HG02852 (cell line): ENCODE results near the gene PRDM16.

Source experiments
- ATAC-seq: cut with Tn5 transposase; IDR thresholded peaks from one replicate; pipeline ENCODE4 v1.9.1; 2021; ENCODE audit warnings: mild to moderate bottlenecking, moderate library complexity; ENCODE audit not compliant: unreplicated experiment

Gene PRDM16

DNA sequence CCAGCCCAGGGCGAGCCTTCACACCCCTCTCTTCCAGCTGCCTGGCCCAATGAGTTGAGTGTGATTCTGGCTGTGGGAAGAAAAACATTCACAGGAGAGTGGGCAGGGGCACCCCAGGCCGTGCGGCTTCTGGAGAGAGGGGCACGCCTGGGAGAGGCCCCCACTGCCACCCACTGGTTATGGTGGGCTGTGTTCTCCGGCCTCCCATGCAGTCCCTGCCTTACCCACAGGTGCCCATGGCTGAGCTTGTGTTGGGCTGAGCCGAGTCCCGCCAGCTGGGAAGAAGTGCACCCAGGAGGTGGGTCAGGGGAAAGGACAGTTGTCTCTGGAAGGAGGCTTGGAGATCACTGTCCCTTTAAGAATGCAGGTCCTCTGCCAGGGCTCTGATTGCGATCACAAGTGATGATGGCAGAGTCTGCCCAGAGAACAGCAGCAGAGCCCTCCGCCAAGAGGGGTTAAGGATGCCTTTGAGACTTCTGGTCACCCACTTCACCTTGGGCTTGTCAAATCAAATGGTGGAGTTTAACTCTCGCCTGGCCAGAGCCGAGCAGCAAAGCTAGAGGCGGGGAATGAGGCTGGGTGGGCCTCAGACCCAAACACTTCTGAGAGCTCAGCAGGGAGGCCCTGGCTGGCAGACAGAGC, 260.8 kb downstream of the PRDM16 start:
- no peak for ATAC-seq

DNA sequence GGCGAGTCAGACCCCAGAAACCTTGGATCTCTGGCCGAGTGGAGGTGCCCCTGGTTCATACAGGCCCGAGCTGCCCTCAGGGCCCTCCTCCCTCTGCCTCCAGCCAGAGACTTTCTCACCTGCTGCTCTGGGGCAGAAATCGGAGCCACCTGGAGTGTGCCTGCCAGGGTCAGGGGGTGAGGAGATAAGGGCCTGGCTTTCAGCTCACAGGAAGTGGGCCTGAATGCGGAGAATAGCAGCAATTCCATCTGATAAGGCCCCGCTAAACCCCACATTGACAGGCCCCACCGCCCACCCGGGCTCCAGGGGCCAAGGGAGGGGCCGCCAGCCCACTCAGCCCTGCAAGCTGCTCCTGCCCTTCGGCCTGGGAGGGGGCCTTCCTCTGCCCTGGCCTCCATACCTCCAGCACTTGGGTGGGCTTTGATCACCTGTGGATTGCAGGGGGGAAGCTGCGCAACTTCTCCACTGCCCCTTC, 261.8 kb downstream of the PRDM16 start:
- ATAC-seq = no peak

DNA sequence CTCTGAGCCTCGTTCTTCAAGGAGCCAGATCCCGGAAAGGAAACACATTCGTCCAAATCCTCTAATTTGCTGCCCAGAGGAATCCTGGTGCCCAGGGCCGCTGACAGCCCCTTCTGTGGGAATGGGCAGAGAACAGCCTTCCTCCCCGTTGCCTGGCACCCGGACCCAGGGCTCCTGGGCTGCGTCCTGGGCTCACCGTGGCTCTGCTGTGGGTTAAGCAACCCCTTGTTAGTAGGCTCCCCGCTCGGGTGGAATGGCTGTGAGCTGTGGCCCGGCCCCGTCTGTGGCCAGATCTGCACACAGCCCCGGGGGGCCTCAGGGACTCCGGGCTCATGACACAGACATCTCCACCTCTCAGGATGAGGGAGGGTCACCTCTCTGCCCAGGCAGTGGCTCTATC, 262.6 kb downstream of the PRDM16 start:
- ATAC-seq = no peak

DNA sequence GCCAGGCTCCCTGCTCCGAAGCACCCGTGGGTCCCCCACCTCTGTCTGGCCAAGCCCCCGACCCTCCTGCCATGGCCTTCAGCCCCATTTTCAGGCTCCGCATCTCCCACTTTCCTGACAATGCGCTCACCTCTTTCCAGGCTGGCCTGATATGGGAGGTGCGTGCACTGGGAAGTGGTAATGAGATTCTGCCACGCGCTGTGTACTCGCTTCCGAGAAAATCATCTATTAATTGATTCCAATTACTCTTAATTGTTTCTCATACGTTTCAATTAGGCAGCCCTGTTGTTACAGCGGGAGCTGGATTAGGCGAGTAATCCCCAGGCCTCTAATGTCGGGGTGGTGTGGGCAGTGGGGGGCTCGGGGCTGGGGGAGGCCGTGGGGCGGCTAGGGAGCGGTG, 263.0 kb downstream of the PRDM16 start:
- ATAC-seq = no peak

DNA sequence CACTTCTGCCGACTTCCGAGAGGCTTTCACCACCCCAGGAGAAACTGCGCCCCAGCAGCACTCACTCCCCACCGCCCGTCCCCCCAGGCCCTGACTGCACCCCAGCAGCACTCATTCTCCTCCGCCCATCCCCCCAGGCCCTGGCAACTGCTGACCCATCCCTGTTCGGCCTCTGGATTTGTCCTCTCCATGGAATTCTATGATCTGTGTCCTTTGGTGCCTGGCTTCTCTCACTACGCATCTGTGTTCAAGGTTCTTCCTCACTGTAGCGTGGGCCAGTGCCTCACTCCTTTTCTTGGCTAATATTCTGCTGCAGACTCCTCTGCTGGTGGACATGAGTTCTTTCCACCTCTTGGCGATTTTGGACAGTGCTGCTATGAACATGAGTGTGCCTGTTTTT, 263.7 kb downstream of the PRDM16 start:
- no peak for ATAC-seq

DNA sequence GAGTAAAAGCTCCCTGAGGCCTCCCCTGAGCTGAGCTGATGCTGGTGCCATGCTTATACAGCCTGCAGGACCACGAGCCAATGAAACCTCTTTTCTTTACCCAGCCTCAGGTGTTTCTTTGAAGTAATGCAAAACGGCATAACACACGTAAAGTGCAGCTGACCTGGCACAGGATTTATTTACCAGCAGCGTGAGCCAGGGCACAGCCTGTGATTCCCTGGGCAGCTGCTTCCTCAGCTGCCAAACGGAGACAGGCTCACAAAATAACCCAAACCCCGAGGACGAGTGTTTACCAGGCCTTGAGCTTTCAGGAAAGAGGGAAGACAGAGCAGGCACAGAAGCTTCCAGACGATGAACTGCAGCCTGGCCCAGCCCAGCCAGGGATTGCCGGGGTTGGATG, 264.9 kb downstream of the PRDM16 start:
- no peak for ATAC-seq

DNA sequence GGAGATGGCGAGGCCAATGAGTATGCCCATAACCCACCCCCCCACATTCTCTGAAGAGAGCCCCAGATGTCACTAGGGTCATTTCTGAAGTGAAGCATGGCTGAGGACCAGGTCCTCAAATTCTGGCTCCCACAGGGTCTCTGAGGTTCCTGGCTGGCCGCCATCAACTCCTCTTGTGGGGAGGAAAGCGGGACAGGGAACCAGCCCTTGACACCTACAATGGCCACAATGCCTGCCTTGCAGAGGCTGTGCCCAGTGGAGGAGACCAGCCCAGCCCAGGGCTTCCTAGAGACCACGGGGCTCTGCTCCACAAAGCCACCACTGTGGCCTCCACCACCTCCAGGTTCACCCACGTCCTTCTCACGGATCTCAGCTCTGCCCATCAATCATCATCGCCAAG, 265.4 kb downstream of the PRDM16 start:
- no peak for ATAC-seq

DNA sequence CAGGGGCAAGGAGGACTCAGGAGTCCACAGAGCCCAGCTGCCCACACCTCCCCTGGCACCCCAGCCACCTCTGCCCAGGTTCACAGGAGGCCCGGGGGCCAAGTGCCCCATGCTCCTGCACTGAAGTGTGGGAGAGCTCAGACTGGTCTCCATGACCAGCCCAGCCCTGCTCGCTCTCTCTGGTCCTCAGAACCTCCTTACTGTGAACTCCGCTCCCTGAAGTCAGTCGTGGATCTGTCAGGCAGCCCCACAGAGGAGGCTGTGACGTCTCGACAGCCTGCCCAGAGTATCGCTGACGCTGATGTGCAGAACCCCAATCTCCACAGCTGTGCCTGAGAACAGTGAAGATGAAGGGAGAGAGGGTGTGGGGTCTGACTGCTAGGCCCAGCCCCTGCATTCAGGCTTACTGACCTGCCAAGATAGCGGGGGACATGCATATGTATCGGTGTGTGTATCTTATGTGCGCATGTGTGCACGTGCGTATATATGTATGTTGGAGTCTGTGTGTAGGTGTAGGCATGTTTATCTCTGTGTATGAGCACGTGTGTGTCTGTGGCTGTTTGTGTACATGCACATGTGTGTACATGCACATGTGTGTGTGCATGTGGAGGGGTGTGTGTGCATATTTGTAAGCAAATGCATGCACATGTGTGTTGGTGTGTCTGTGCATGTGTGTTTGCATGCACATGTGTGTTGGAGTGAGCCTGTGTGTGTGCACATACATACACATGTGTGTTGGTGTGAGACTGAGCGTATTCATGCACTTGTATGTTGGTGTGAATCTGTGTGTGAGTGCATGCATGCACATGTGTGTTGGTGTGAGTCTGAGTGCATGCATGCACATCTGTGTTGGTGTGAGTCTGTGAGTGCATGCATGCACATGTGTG, 267.0 kb downstream of the PRDM16 start:
- ATAC-seq = no peak

DNA sequence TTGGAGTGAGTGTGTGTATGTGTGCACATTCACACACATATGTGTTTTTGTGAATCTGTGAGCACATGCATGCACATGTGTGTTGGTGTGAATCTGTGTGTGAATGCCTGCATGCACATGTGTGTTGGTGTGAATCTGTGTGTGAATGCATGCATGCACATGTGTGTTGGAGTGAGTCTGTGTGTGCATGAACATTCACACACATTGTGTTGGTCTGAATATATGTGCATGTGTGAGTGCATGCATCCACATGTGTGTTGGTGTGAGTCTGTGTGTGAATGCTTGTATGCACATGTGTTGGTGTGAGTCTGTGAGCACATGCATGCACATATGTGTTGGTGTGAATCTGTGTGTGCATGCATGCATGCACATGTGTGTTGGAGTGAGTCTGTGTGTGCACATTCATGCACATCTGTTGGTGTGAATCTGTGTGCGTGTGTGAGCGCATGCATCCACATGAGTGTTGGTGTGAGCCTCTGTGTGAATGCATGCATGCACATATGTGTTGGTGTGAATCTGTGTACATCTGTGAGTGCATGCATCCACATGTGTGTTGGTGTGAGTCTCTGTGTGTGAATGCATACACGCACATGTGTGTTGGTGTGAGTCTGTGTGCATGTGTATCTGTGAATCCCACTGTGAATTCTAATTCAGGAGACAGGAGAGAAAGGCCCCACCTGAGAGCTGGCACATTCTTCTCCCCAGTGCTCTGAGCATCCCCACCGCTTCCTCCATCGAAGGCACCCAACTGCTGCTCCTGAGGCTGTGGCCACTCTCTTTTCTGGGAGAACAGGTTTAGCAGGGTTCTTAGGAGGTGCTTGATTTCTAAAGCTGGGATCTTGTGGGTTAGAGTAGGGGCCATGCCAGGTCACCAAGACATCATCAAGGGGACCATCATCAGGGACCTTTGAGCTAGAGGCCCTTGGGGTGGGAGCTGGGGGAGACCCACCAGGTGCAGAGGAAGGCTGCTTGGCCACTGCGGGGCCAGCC, 267.9 kb downstream of the PRDM16 start:
- no peak for ATAC-seq

DNA sequence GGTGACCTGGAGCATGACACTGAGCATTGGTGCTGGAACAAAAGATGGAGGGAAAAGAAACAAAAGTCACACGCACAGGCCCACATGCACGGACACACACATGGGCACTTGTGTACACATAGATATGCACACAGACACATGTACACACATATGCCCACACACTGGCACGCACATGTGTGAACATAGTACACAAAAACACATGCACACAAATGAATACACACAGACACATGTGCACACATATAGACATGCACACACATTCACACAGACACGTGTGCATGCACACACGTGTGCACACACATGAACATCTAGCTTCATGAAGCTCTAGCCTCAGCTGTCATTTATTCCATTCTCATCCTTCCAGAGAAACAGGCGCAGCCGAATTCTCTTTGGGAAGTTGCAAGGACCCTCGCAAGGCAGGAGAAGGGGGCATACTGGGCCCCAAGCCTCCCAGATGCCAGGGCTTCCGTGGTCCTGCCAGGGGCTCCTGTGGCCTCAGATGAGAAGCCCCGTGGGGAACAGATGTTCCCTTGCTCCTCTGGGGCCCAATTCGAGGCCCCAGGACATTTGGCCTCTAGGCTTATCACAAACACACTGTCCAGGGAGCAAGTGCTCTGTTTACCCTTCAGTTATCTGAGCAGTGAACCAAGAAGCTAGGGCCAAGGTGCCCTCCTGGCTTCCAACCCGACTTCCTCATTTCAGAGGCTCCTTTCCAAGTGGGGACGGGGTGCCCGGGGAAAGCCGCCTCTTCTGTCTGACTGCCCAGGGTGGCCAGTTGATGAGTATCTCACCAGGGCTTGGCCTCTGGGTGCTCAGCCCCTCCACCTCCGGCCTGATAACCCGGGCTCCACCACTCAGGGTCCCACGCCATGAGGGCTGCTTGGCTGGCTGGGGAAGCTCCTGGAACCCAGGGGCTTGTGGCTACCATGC, 269.1 kb downstream of the PRDM16 start:
- no peak for ATAC-seq

DNA sequence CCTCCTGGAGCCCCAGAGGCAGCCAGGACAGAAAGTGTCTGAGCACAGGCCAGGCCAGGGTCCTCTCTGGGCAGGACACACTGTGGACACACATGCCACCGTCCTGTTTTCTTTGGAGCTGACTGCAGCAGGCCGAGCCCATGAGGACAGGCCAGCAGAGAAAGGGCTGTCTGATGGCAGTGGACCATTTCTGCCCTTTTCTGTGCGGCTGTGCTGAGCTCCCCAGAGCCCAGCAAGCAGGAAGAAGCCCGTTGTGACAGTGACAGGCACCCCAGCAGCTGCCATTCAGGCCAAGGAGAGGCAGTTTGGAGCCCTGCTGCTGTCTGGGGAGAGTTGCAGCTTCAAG, 269.7 kb downstream of the PRDM16 start:
- no peak for ATAC-seq

DNA sequence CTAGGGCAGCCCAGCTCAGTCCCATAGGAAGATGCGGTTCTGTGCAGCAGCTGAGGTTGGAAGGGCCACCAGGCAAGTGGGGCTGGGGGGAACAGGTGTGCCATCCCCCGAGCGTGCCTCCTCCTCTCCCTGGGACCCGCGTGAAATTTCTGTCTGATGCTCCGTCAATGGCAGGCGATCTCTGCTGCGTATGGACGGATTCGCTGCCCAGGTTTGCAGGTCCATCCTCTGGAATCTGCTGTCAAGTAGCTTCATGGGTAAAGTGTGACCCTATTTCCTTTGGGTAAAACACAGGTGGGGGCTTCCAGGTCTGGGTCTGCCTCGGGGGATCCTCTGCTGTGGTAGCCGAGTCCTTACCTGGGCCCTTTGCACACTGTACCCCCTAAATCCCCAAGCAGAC, 270.9 kb downstream of the PRDM16 start:
- ATAC-seq = no peak

DNA sequence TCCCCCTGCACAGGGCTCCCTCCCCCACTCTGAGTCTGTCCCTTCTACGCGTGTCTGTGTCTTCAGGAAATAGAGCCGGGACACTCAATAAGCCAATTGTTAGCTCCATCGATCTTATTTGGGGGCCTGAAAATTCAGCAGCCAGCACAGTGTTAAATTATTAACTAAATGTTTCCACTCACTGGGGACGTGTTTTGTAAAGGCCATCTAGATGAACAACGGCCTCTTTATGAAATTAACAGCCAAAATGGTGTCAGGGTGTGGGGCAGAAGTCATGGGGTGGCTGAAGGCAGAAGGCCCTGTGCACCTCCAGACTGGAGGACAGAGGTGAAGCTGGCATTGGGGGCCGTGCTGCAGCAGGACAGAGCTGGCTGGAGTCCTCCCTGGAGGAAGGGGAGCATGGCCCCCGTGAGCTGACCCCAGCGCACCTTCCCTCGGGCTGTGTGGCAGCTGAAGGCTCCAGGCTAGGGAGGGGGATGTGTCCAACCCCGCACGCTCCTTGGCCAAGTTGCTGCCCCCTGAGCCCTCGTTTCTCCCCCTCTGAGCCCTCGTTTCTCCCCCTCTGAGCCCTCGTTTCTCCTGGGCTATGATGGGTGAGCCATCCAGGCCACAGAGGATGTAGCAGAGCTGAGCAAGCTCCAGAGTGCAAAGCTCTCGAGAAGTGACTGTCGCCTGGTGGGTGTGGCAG, 271.7 kb downstream of the PRDM16 start:
- ATAC-seq = no peak

DNA sequence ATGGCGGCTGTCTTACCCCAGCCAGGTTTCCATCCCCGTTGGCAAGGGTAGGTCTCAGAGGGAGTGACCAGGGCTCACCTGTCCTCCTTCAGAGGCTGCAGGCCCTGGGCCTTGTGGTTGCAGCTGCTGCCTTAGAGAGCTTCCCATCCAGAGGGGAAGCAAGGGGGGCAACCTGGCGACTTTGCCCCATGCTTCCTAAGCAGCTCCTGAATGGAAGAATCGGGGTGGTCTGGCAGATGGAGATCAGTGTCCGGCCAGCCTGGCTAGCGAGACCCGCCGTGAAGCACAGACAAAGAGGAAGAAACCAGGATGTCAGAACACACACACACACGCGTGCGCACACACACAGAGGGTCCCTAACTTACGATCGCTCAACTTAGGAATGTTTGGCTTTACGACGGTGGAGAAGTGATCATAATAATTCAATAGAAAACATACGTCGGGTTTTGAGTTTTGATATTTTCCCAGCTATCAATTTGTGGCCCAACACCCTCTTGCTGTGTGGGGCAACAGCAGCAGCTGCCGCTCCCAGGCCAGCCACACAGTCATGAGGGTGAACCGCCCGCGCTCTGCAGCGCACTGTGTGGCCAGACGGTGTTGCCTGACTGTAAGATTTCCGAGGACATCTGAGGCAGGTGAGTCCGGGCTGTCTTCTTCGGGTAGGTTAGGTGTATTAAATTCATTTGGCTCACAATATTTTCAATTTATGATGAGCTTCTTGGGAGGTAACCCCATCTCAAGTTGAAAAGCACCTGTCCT, 272.4 kb downstream of the PRDM16 start:
- no peak for ATAC-seq

DNA sequence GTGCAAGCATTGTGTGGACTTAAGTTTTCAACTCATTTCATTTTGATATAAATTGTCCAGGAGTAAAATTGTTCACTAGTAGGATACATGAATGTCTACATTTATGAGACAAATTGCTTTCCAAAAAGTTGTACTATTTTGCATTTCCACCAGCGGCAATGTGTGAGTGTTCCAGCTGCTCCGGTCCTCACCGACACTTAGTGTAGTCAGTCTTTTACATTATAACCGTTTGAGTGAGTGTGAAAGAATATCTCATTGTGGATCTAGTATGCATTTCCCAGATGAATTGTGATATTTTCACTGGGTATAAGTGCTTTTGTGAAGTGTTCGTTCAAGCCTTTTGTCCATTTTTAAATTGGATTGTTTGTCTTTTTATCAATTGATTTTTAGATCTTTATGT, 274.0 kb downstream of the PRDM16 start:
- ATAC-seq = no peak

DNA sequence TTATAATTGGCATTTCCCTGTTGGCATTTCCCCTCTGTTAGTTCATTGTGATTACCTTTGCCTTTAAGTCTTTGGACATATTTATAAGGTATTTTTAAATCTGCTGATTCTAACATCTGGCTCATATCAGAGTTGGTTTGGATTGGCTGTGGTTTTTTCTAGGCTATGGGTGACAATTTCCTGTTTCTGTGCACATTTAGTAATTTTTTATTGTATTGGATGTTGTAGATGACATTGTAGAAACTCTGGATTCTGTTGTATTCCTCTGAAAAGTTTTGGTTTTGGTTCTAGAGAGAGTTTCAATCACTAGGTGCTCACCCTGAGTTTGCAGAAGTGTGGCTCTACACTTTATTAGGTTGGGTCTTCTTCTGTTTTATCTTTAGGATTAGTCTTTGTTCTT, 275.4 kb downstream of the PRDM16 start:
- ATAC-seq = no peak

DNA sequence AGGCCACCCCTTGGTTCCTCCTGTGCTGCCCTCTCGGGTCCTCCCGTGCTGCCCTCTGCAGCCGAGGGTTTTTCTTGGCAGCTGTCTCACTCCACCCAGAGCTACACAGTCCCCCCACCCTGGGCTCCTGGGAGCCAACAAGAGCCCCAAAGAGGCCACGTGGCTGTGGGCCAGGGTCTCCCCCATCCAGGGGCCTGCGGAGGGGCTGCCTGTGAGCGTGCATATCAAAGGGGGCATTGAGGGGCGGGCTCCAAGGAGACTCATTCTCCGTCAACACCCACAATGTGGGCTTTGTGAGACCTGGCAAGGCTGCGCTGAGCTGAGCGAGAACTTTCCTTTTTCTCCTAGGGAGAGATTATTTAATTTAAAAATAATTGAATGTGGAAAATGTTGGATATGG, 276.8 kb downstream of the PRDM16 start:
- no peak for ATAC-seq

DNA sequence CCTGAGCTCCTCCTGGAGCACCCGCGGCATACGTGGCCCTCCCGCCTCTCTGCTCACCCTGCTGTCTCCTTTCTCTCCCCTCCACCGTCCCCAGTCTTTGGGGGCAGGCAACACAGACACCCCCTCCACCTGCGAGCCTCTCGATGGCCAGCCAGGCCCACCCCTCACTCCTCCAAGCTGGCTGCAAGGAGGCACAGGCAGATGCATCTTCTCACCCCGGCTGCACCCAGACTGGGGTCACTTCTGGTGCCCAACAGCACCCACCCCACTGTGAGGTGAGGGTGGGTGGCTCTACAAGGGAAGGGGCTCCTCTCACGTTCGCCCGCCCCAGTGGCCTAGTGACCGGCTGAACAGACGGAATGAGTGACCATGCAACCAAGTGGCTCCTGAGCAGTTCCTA, 277.5 kb downstream of the PRDM16 start:
- ATAC-seq = no peak
